OCI-LY3 (cell line): ENCODE data around the gene YBX2.

Experiments
- EZH2phosphoT487 ChIP-seq: fragments of 200-600 bp; shearing (Covaris generic); IDR thresholded peaks from 2 replicates; pipeline ENCODE4 v1.6.1; 2018; ENCODE audit warnings: antibody characterized with exemption, mixed run types, low read depth
- TF ChIP-seq, protein P1 (sequence below): fragments of 200-600, 300-600 bp; sonication (generic); IDR thresholded peaks from 2 replicates; pipeline ENCODE4 v1.5.1; 2014; ENCODE audit warnings: antibody characterized with exemption, low read length, low read depth

DNA sequence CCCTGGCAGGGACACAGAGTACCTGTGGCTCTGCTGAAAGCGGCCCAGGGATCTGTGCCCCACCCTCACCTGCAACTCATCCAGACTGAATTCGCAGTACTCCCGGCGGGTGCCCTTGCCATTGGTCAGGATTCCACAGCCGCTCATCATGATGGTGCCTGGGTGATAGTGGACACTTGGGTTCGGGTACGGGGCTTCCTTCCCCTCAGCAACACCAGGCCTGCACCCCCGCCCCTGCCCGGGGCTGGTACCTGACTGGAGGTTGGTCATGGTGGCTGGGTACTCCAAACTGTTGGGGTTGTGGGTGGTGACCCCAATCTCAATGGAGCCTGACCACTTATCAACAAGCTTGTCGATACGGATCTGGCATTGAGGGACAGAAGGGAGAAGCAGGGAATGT lies 31.7 kb upstream of the YBX2 start:
- TF ChIP-seq, protein P1, sequence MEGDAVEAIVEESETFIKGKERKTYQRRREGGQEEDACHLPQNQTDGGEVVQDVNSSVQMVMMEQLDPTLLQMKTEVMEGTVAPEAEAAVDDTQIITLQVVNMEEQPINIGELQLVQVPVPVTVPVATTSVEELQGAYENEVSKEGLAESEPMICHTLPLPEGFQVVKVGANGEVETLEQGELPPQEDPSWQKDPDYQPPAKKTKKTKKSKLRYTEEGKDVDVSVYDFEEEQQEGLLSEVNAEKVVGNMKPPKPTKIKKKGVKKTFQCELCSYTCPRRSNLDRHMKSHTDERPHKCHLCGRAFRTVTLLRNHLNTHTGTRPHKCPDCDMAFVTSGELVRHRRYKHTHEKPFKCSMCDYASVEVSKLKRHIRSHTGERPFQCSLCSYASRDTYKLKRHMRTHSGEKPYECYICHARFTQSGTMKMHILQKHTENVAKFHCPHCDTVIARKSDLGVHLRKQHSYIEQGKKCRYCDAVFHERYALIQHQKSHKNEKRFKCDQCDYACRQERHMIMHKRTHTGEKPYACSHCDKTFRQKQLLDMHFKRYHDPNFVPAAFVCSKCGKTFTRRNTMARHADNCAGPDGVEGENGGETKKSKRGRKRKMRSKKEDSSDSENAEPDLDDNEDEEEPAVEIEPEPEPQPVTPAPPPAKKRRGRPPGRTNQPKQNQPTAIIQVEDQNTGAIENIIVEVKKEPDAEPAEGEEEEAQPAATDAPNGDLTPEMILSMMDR: no peak
- no peak for TF ChIP-seq EZH2phosphoT487
